ENCODE results near the gene LCNL1.

GRCh38 chr9:137012694-137013570, 30.1 kb downstream of the LCNL1 start:
- no peak for TF ChIP-seq CTCF (conservative IDR thresholded peaks at IDR 0.05; ENCODE audit: low read length)
- no peak for TF ChIP-seq EZH2phosphoT487 (IDR thresholded peaks at IDR 0.05; ENCODE audit: borderline replicate concordance)

Data from Loucy (cell line).